K562 (cell line): Measurements from ENCODE around the gene NRG2. TPM values are rescaled to one million over a fixed set of nuclear protein-coding genes. Genes with fewer than 3 reads are reported as not detected.

Experiments
- ATAC-seq: fragments of 200-7000 bp; cut with Tn5 transposase; 3 replicates; pipeline ENCODE4 v1.9.1; 2020; ENCODE audit warnings: moderate library complexity
- BruUV-seq: library from RNA; stranded (reverse); fragments of 400-500 nt; replicated peaks from 2 replicates; lab custom pipeline; 2021; lab: Mats Ljungman, UMichigan
- CTCF ChIA-PET: fragments of 300-600 bp; formaldehyde crosslinking; extraction: SDS; loops from one replicate; lab custom pipeline; 2021; ENCODE audit warnings: low intra/inter-chr PET ratio; lab: Yijun Ruan, JAX
- POLR2A ChIA-PET: fragments of 300-600, 350-650 bp; sonication (Branson Sonifier 250); formaldehyde crosslinking; extraction: SDS; loops from one replicate; lab custom pipeline; 2021; ENCODE audit warnings: antibody characterized with exemption, inconsistent platforms; lab: Yijun Ruan, JAX
- DNase-seq, 4 experiments: peaks; one replicate each; pipeline versions ENCODE4 v3.0.0 to v3.0.0-alpha.2; 2011 to 2018; ENCODE audit warnings: low spot score in 3 of 4, mixed read lengths in 3 of 4; ENCODE audit errors: extremely low read depth in 1 of 4
- FAIRE-seq: peaks from 2 replicates; lab custom pipeline; 2011; peaks lifted over from hg19 to GRCh38; lab: Jason Lieb, UNC
- H2AFZ ChIP-seq: 2 replicates; pipeline ENCODE4 v1.6.0; 2011; ENCODE audit warnings: low read depth, low read length, control low read depth, inconsistent platforms
- H3K27ac ChIP-seq: fragments of 200-600 bp; 3 replicates; pipeline ENCODE4 v1.8.0; 2011; ENCODE audit warnings: low read depth, mild to moderate bottlenecking, control low read depth, inconsistent platforms, low read length, moderate library complexity, mixed read lengths; ENCODE audit errors: extremely low read depth
- H3K27me3 ChIP-seq, 2 experiments: fragments of 300-600 bp in 1 of 2; 2 replicates in 1 of 2; 3 replicates in 1 of 2; pipeline versions ENCODE4 v1.6.0 to v1.8.0; 2011; ENCODE audit warnings: inconsistent platforms in 2 of 2, low read length in 2 of 2, mild to moderate bottlenecking in 1 of 2, mixed read lengths in 1 of 2, moderate library complexity in 1 of 2; ENCODE audit not compliant: control insufficient read depth in 2 of 2, insufficient read depth in 2 of 2
- H3K36me3 ChIP-seq: fragments of 300-600 bp; 3 replicates; pipeline ENCODE4 v1.8.0; 2011; ENCODE audit warnings: mild to moderate bottlenecking, low read length, inconsistent platforms; ENCODE audit not compliant: control insufficient read depth, insufficient read depth
- H3K4me1 ChIP-seq, 2 experiments: fragments of 200-600 bp in 1 of 2; replicated peaks in 1 of 2; 2 replicates in 1 of 2; 3 replicates in 1 of 2; pipeline versions ENCODE4 v1.5.1 to v1.8.0; 2011; ENCODE audit warnings: inconsistent platforms in 2 of 2, low read length in 2 of 2, mild to moderate bottlenecking in 1 of 2, mixed read lengths in 1 of 2, moderate library complexity in 1 of 2; ENCODE audit not compliant: control insufficient read depth in 2 of 2, insufficient read depth in 2 of 2
- H3K4me2 ChIP-seq: 2 replicates; pipeline ENCODE4 v1.6.1; 2011; ENCODE audit warnings: low read length, control low read depth, inconsistent platforms, mixed read lengths; ENCODE audit not compliant: insufficient read depth
- H3K4me3 ChIP-seq: fragments of 200-600 bp; sonication (generic), shearing (Covaris generic); 2 replicates; pipeline ENCODE4 v1.5.1; 2016; ENCODE audit warnings: control low read depth, inconsistent platforms
- H3K79me2 ChIP-seq: fragments of 200-600 bp; 3 replicates; pipeline ENCODE4 v1.8.0; 2011; ENCODE audit warnings: low read length, inconsistent platforms; ENCODE audit not compliant: control insufficient read depth, insufficient read depth
- H3K9ac ChIP-seq, 2 experiments: 2 replicates each; pipeline versions ENCODE4 v1.6.0 to v1.6.1; 2011; ENCODE audit warnings: low read depth in 2 of 2, low read length in 2 of 2, control low read depth in 1 of 2, inconsistent platforms in 1 of 2, mild to moderate bottlenecking in 1 of 2, mixed read lengths in 1 of 2; ENCODE audit not compliant: insufficient read depth in 1 of 2
- H3K9me1 ChIP-seq: one replicate; pipeline ENCODE4 v1.6.0; 2011; ENCODE audit warnings: inconsistent platforms, mild to moderate bottlenecking, low read length, moderate library complexity; ENCODE audit not compliant: control insufficient read depth, insufficient read depth
- H3K9me3 ChIP-seq: replicated peaks from 2 replicates; pipeline ENCODE4 v1.5.1; 2011; ENCODE audit warnings: low read depth, low read length, inconsistent platforms; ENCODE audit not compliant: control insufficient read depth, insufficient read depth
- H4K20me1 ChIP-seq: replicated peaks from 2 replicates; pipeline ENCODE4 v1.6.1; 2011; ENCODE audit warnings: low read length, inconsistent platforms, mixed read lengths; ENCODE audit not compliant: control insufficient read depth, insufficient read depth
- BRF1 ChIP-seq: IDR thresholded peaks from 3 replicates; pipeline ENCODE4 v1.6.1; 2011; ENCODE audit warnings: borderline replicate concordance, mild to moderate bottlenecking; ENCODE audit not compliant: insufficient read length; ENCODE audit errors: extremely low read depth
- DACH1 ChIP-seq: fragments of 450-650 bp; IDR thresholded peaks from 2 replicates; pipeline ENCODE4 v1.6.1; 2018; ENCODE audit not compliant: partially characterized antibody
- ELF4 ChIP-seq: fragments of 450-650 bp; formaldehyde crosslinking; IDR thresholded peaks from 2 replicates; pipeline ENCODE4 v1.4.0; 2022; ENCODE audit warnings: missing genetic modification characterization
- RFX1 ChIP-seq: fragments of 450-650 bp; IDR thresholded peaks from 2 replicates; pipeline ENCODE4 v1.6.1; 2016; ENCODE audit warnings: mild to moderate bottlenecking, moderate library complexity
- ZC3H11A ChIP-seq: IDR thresholded peaks from 2 replicates; pipeline ENCODE4 v1.6.1; 2012; ENCODE audit warnings: low read depth, low read length, improper control_type of control experiment
- WGBS: fragments of 100-300 bp; shearing (Covaris generic); methylation state at CpG from one replicate; pipeline ENCODE4 v1.1.6; 2016; ENCODE audit warnings: low coverage, mixed read lengths; ENCODE audit not compliant: insufficient coverage; ENCODE audit errors: missing lambda C conversion rate; 5-methylcytosine and 5-hydroxymethylcytosine counted together
- in situ Hi-C: fragments of 300-500 bp; cut with MboI; formaldehyde crosslinking; loops from 4 replicates; pipeline ENCODE4 v1.15.0; 2018; ENCODE audit warnings: inconsistent platforms, mixed read lengths
- intact Hi-C: fragments of 100-400 bp; cut with micrococcal nuclease; formaldehyde crosslinking; loops from 2 replicates; pipeline ENCODE4 v1.14.2; 2022
- polyA plus RNA-seq, 8 experiments: library from polyadenylated mRNA; depleted of rRNA in 4 of 8; stranded (reverse) in 5 of 8; unstranded in 3 of 8; fragments of >200 nt; fragmentation: Nextera tagmentation in 2 of 8; fragmentation: Illumina TruSeq in 1 of 8; extraction: Ambion mirVana in 2 of 8; extraction: Trizol in 1 of 8; gene quantifications; 2 replicates each; pipeline versions ENCODE4 v1.2.1 to v1.2.3, GENCODE V29; 2011 to 2014; ENCODE audit warnings: inconsistent platforms in 1 of 8, missing spikeins in 1 of 8
- total RNA-seq, 7 experiments: library from RNA; depleted of rRNA in 6 of 7; stranded (reverse); fragments of >200 nt in 6 of 7; fragmentation: Illumina TruSeq in 2 of 7; extraction: Trizol in 2 of 7; gene quantifications; 2 replicates each; pipeline versions ENCODE4 v1.2.1 to v1.2.3, GENCODE V29; 2011 to 2021; ENCODE audit warnings: low replicate concordance in 1 of 7
- TF ChIP-seq, protein P1 (sequence below): fragments of 250-450 bp; sonication (Bioruptor Pico); IDR thresholded peaks from 2 replicates; pipeline ENCODE4 v1.8.0; 2022; ENCODE audit warnings: inconsistent platforms, mild to moderate bottlenecking, moderate library complexity, borderline replicate concordance
- TF ChIP-seq, protein P2 (sequence below): fragments of 450-650 bp; formaldehyde crosslinking; IDR thresholded peaks from 2 replicates; pipeline ENCODE4 v1.4.0; 2022; ENCODE audit warnings: mild to moderate bottlenecking, moderate library complexity

The NRG2 gene
- total and polyA plus RNA-seq, 9 of the 15 experiments (the other 6 are each of a cell fraction or from before 2014, with no cell fraction given), result not detected

DNA sequence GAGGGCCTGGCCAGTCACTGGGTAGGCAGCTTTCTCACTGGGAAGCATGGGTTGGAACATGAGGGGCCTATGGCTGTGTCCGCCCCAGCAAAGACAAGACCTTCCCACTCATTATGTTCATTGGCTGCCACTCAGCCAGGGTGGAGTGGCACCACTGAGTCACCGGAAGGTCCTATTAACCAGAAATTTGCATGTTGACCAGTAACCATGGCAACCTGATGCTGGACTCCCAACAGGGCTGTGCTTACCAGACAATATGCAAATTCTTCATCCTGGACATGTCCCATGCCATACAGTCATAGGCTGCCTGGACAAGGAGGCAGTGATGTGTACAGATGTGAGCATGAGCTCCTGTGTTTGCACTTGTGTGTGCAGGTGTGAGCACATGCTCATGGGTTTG is 180.8 kb downstream of the NRG2 start:
- Histone ChIP-seq H3K36me3 (no peaks in the 10 kb centered on the region), H3K4me3 (no peak overlapping the region), H3K27me3 (peaks cover 0 to 40% of the 10 kb centered on the region in 2 experiments; a peak in 3 of 5 replicates), H3K9me3 (no peaks in the 10 kb centered on the region), H3K4me2 (no peak overlapping the region), H3K79me2 (no peaks in the 10 kb centered on the region)
- CTCF ChIA-PET, result interaction anchor here (2.7 kb wide), 1 partner anchor 75 kb away, joined by 23 read pairs; no protein-coding TSS in a partner anchor
- in situ Hi-C loops, result no loop called here
- no TSS peak for BruUV-seq
- POLR2A ChIA-PET, result interaction anchor here (1.0 to 1.3 kb wide), 3 partner anchors 10 to 19 kb away, joined by 3 to 4 read pairs (median 3); no protein-coding TSS in a partner anchor
- TF ChIP-seq ZC3H11A, result no peak
- peak; percentile 92 for TF ChIP-seq RFX1
- no peak for TF ChIP-seq ELF4 (CRISPR knock-in tag)
- no peak for TF ChIP-seq BRF1
- TF ChIP-seq DACH1, result no peak
- TF ChIP-seq, protein P1, sequence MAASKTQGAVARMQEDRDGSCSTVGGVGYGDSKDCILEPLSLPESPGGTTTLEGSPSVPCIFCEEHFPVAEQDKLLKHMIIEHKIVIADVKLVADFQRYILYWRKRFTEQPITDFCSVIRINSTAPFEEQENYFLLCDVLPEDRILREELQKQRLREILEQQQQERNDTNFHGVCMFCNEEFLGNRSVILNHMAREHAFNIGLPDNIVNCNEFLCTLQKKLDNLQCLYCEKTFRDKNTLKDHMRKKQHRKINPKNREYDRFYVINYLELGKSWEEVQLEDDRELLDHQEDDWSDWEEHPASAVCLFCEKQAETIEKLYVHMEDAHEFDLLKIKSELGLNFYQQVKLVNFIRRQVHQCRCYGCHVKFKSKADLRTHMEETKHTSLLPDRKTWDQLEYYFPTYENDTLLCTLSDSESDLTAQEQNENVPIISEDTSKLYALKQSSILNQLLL (CRISPR knock-in tag), result no peak
- TF ChIP-seq, protein P2, sequence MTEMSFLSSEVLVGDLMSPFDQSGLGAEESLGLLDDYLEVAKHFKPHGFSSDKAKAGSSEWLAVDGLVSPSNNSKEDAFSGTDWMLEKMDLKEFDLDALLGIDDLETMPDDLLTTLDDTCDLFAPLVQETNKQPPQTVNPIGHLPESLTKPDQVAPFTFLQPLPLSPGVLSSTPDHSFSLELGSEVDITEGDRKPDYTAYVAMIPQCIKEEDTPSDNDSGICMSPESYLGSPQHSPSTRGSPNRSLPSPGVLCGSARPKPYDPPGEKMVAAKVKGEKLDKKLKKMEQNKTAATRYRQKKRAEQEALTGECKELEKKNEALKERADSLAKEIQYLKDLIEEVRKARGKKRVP, result no peak
- TF ChIP-seq, all 486 proteins: peak for 1
- DNase-seq (peak in 1 of 4 experiments; percentile 20), ATAC-seq (peak; percentile 58), FAIRE-seq (peak; percentile 69)
- Histone ChIP-seq H3K27ac (no peak overlapping the region), H3K9ac (no peak overlapping the region), H4K20me1 (0 out of 2 replicates have a peak, but pooled peaks cover 2% of the 10 kb centered on the region), H3K9me1 (no peaks in the 10 kb centered on the region), H2AFZ (no peak overlapping the region), H3K4me1 (no peaks in the 10 kb centered on the region)
- intact Hi-C loops, result loop anchor here (5.0 kb wide), 1 partner anchor 225 kb away; no protein-coding TSS in a partner anchor
- WGBS, result 0% methylated on average over 2 of the region's 2 CpGs
